GM19438 (cell line): ENCODE data around the gene IL19.
"Not testable (repeated sequence)": the region's sequence is repeated elsewhere in the genome, so short reads cannot be mapped to it uniquely, and the experiment has no call there.

Experiments
- ATAC-seq: cut with Tn5 transposase; IDR thresholded peaks from one replicate; pipeline ENCODE4 v1.9.1; 2021; ENCODE audit warnings: low read depth; ENCODE audit not compliant: unreplicated experiment

IL19 gene

DNA sequence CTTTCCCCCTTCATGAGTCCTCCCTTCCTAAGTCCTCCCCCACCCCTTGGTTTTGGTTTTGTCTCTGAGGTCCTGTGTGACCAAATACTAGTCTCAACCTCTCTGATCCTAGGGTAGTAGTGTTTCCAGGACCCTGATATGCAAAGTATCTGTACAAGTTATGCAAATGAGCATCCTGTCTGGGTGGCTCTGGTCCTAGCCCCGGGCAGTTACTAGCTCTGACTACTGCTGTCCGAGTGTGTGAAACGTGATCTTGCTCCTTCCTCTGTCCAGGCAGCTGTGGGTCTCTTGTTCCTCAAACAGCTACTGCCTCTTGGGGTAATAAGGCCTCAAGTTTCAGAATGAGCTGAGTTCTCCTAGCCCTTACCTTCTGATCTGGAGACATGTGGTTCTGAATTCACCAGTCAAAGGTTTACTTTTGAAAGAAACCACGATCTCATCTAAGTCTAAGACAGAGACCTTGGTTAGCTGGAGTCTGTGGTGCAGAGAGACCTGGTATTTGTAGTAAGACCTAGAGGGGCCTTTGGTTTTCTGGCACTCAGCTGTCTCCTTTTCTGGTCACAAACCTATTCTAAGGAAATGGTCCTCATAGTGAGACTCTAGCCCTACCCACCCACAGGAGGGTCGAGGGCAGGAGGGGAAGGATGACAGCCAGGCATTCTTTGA, 31.0 kb upstream of the IL19 start:
- ATAC-seq, result peak; percentile 85

GRCh38 chr1:206741142-206741701, 29.4 kb upstream of the IL19 start:
- no peak for ATAC-seq

DNA sequence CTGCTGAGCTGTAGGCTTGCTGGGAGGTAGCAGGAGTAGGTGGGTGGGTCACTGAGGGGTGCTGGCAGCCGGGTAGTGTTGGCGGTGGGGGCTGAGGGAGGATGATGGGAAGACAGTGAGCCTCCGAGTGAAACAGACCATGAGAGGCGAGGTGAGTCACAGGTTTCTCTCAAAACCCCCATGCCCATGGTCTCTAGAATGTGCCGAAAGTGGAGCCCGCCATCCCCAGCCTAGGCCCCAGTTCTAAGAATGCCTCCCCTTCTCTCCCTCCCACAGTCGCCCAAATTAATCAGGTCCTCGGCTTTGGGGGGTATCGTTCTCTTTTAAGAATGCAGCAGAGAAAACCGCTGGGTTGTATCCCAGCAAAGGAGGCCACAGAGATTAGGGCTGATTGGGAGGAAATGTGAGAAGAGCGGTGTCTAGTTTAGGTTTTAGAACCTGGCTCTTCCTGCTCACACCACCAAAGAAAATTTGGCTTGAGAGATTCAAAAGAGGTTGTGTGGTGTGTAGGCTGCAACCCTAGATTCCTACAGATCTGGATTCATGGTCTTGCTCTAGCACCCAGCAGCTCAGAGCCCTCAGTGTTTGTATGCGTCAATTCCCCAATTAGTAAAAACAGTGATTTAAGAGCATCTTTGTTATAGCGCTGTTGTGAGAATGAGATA, 27.7 kb upstream of the IL19 start:
- ATAC-seq, result no peak

DNA sequence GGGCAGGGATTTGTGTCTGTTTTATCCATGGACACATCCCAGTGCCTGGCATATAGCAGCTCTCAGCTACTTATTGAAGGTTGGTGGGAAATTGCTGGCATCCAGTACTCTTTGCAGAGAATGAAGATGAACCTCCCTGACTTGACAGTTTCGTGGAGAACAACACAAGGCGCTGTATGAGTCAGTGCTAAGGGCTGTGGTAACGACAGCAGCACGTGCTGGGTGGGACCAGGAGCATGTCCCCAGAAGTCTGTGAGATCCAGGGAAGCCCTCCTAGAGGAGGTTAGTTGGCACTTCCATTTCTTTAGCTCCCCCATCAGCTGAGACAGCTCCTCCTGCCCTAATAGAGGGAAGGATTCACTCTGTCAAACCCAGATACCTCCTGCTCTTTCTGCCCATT, 25.9 kb upstream of the IL19 start:
- no peak for ATAC-seq

- ATAC-seq, result no peak
Measured at GRCh38 chr1:206745301-206745700, 25.3 kb upstream of the IL19 start.

- ATAC-seq, result no peak
Measured at GRCh38 chr1:206748348-206749030, 22.1 kb upstream of the IL19 start.

DNA sequence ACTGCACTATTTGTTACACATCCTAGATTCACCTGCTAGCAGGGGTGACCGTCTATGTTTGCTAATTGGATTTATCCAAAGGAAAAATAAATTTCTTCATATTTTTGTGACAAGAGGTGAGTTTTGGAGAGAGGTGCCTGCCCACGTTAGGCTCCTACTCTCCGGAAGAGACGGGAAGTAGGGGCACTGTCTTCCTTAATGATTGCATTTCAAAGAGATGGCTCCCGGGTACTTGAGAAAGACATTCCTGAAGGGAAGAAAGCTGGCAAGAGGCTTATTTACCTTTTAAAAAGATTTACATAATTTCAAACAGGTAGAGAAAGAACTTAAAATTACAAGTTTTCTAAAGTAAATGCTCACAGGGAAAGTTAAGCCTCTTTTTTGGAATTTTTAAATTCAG, 18.7 kb upstream of the IL19 start:
- ATAC-seq, result no peak

DNA sequence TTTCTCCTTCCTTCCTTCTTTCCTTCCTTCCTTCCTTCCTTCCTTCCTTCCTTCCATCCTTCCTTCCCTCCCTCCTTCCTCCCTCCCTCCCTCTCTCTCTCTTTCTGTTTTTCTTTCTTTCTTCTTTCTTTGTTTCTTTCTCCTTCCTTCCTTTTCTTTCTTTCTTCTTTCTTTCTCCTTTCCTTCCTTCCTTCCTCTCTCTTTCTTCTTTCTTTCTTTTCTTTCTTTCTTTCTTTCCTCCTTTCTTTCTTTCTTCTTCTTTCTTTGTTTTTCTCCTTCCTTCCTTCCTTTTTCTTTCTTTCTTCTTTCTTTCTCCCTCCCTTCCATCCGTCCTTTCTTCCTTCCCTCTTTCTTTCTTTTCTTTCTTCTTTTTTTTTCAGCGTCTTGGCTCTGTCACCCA, 18.1 kb upstream of the IL19 start:
- no peak for ATAC-seq

- ATAC-seq, result no peak
Measured at GRCh38 chr1:206753141-206753540, 17.4 kb upstream of the IL19 start.

DNA sequence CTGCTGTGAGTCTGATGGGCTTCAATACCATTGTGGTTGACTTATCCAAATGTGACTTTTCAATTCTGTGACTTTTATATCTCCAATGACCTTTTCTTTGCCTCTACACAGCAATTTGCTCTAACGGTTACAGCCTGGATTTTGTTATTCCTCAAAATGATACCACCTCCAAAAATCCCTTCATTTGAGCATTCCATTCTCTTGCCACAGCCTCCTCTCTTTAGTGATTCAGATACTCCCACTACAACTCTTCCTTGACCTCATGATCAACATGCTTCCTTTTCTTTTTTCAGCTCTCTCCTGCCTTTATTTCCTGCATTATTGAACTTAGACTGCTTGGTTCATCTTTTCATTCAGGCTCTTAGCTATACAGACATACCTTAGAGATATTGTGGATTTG, 16.6 kb upstream of the IL19 start:
- ATAC-seq, result no peak

- no peak for ATAC-seq
Measured at GRCh38 chr1:206757524-206758266, 12.9 kb upstream of the IL19 start.

GRCh38 chr1:206760590-206760989, 10.0 kb upstream of the IL19 start:
- no peak for ATAC-seq

DNA sequence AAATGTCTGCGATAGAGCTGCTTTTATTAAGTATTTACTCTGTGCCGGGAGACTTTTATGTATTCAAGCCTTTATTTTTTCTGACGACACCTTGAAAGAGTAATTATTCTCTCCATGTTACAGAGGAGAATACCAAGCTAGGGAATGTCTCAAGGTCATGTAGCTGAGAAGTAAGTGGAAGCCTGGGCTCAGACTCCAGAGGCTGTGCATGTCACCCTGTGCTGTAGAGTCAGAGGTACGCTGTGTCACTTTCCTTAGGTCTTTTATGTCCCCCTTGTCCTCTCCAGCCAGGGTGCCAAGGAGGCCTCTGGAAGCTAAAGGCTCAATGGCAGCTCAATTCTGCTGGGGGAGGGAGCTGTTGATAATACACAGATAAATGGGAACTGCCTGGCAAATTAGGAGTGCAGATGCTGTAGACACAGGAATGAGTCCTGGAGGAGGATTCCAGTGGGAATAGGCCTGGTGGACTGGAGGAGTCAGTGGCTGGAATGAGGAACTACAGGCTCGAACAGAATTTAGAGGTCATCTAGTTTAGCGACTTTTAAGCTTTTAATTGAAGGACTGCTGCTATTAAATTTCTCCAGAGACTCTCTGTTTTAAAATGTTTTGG, 9.3 kb upstream of the IL19 start:
- ATAC-seq, result no peak

DNA sequence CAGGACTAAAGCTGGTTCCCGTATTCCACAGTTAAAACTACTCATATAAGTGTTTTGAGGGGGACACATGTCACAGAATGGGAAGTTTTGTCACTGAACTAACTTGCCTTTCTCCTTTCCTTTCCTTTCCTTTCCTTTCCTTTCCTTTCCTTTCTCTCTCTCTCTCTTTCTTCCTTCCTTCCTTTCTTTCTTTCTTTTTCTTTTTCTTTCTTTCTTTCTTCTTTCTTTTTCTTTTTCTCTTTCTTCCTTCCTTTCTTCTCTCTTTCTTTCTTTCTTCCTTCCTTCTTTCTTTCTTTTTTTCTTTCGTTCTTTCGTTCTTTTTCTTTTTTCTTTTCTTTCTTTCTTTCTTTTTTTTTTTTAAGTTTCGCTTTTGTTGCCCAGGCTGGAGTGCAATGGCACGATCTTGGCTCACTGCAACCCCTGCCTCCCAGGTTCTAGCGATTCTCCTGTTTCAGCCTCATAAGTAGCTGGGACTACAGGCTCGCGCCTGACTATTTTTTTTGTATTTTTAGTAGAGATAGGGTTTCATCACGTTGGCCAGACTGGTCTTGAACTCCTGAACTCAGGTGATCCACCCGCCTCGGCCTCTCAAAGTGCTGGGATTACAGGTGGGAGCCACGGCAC, 7.7 kb upstream of the IL19 start:
- not testable (repeated sequence) for ATAC-seq

DNA sequence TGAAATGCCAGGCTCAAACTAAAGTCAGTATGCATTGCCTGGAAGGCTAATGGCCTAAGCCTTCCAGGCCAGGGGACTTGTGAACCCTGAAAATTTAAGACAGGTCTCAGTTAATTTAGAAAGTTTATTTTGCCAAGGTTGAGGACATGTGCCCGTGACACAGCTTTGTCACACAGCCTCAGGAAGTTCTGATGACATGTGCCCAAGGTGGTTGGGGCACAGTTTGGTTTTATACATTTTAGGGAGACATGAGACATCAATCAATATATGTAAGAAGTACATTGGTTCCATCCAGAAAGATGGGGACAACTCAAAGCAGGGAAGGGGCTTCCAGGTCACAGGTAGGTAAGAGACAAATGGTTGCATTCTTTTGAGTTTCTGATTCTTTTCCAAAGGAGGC, 4.8 kb upstream of the IL19 start:
- ATAC-seq, result not testable (repeated sequence)

GRCh38 chr1:206766251-206766856, 4.2 kb upstream of the IL19 start:
- peak; percentile 52 for ATAC-seq

GRCh38 chr1:206768472-206769303, 1.9 kb upstream of the IL19 start:
- no peak for ATAC-seq

DNA sequence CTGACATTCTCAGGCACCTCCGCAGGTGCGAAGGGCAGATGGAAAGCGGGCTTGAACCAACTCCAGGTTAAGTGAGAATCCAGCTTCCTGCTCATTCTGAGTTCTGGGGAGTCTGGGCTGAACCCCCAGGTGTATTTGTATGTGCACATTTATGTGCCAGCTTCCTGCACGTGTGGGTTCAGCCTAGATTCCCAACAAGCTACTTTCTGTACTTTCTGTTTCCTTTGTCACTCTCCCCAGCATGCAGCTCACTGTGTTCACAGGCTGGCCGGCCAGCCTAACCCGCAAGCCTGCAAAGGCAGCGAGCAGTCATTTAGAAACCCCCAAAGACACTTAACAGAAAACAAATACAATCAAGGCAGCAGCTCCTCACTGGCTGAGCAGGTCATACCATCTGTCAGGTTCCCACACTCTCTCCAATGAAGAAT, 1.3 kb upstream of the IL19 start:
- peak; percentile 57 for ATAC-seq

DNA sequence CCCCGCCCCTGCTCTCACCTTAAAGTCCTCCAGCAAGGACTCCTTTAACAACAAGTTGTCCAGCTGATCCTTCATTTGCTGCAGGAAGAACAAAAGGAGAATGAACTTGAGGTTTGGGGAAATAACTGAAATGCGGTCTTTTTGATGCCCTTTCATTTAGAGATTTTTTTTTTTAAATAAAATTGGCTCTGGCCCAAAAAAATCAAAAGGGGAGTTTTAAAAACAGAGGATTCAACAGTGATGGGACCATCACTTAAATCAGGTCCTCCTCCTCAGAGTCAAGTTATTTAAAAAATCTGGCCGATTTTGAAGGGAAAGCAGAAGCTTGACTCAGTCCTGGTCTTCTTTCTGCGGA, 742 bp downstream of the IL19 start:
- no peak for ATAC-seq
